ENCODE data around the gene CD2AP.

GRCh38 chr6:47552319-47552718, 74.7 kb downstream of the CD2AP start:
- no peak for TF ChIP-seq POLR2A (IDR thresholded peaks at IDR 0.05; ENCODE audit: low read depth, low read length)
- TF ChIP-seq POLR2AphosphoS5 (IDR thresholded peaks at IDR 0.05; ENCODE audit: low read depth, low read length): no peak
- TF ChIP-seq TAF1 (IDR thresholded peaks at IDR 0.05; ENCODE audit: low read depth, low read length): no peak
- no peak for TF ChIP-seq SPI1 (IDR thresholded peaks at IDR 0.05; ENCODE audit: low read depth, low read length)
- no peak for TF ChIP-seq PAX5 (IDR thresholded peaks at IDR 0.05; ENCODE audit: insufficient read depth, low read length, severe bottlenecking)

Data from GM12891 (cell line).